ENCODE results near the gene STMN3.
A peak's percentile ranks its signal among the peaks of the same experiment; 100 is the strongest.

STMN3 gene

GRCh38 chr20:63653041-63653973 is at the start of gene STMN3:
STMN3 (minus strand) TSS chr20:63653424; CDS start chr20:63653345, 79 bp downstream.
- Histone ChIP-seq H3K27me3 (ENCODE audit: control insufficient read depth in 5 of 5, insufficient read depth in 4 of 5, low read length in 5 of 5) (peaks cover 10 to 19% (median 16%) of the 10 kb centered on the region in 5 donors), H3K36me3 (ENCODE audit: control insufficient read depth in 5 of 5, insufficient read depth in 5 of 5, low read length in 5 of 5) (no peaks in the 10 kb centered on the region), H3K4me3 (ENCODE audit: low read depth in 1 of 5, low read length in 5 of 5) (peak within 1 kb of the TSS in 4 of 5 donors; percentile 47 to 60 (median 54)), H3K9me3 (ENCODE audit: control insufficient read depth in 5 of 5, low read length in 5 of 5) (no peaks in the 10 kb centered on the region), H3K4me1 (ENCODE audit: control insufficient read depth in 5 of 5, insufficient read depth in 5 of 5, low read length in 5 of 5) (peaks cover 0 to 37% (median 28%) of the 10 kb centered on the region in 5 donors), H3K27ac (ENCODE audit: low read depth, low read length) (no peak within 1 kb of the TSS), H3K9ac (ENCODE audit: low read length in 5 of 5) (peak within 1 kb of the TSS in 1 of 5 donors; percentile 35)

DNA sequence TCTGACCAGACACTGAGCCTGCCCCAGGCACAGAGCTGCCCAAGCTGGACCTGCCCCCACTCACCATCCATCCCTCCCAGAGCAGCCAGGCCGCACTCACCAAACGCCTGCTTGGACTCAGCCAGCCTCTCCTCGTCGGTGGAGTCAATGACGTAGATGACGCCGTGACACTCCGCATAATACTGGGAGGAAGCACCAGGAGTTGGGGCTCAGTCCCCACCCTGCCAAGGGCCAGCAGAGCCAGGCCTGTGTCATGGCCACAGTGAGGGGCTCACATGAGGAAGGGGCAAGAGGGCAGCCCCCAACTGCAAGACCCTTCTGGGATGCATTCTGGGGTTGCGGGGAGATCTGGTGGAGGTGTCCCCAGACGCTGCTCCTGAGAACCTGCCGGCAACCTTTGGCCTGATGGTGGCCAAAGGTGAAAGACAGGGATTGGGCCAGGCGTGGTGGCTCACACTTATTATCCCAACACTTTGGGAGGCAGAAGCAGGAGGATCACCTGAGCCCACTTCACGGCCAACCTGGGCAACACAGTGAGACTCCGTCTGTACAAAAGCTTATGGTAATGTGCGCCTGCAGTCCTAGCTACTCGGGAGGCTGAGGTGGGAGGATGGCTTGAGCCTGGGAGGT is 48.9 kb upstream of the STMN3 start:
- no peaks in the 10 kb centered on the region for H3K9me3 ChIP-seq (ENCODE audit: control insufficient read depth in 5 of 5, low read length in 5 of 5)
- H3K36me3 ChIP-seq (ENCODE audit: control insufficient read depth in 5 of 5, insufficient read depth in 5 of 5, low read length in 5 of 5): peaks cover 0 to 44% (median 32%) of the 10 kb centered on the region in 5 donors
- H3K27ac ChIP-seq (ENCODE audit: low read depth, low read length): no peak overlapping the region
- H3K4me1 ChIP-seq (ENCODE audit: control insufficient read depth in 5 of 5, insufficient read depth in 5 of 5, low read length in 5 of 5): peaks cover 7 to 41% (median 31%) of the 10 kb centered on the region in 5 donors
- peaks cover 0 to 2% (median 0%) of the 10 kb centered on the region in 5 donors for H3K27me3 ChIP-seq (ENCODE audit: control insufficient read depth in 5 of 5, insufficient read depth in 4 of 5, low read length in 5 of 5)
- H3K9ac ChIP-seq (ENCODE audit: low read length in 5 of 5): no peak overlapping the region
- no peak overlapping the region for H3K4me3 ChIP-seq (ENCODE audit: low read depth in 1 of 5, low read length in 5 of 5)

DNA sequence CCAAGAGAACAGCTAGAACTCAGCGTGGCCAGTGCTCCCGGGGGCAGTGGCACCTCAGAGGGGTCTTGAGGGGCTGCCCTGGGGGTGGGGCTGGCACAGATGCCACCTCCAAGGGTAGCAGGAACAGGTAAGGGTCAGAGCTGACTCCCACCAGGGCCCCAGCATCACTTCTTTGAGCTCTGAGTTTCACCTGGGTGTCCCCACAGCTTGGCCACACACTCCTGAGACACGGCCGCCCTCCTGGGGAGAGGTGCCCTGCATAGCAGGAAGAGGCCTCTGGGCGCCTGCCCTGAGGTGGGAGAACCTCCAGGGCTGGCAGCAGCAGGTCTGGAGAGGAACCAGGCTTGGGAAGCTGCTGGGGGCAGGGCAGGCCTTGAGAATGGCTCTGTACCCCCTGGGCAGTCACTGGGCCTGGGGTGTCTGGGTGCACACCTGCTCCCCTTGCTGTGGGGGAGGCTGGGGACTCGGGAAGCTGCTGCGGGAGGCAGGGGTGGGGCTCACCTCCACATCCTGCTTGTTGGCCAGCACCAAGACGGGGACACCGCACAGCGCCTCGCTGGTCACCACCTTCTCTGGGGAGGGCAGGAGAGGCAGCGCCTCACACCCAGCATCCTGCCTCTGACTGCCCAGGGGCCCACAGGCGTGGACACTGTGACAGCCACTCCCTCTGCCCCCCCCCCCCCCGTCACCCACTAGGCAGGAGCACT is 48.3 kb upstream of the STMN3 start:
- Histone ChIP-seq H3K4me3 (ENCODE audit: low read depth in 1 of 5, low read length in 5 of 5) (no peak overlapping the region), H3K36me3 (ENCODE audit: control insufficient read depth in 5 of 5, insufficient read depth in 5 of 5, low read length in 5 of 5) (peaks cover 0 to 49% (median 32%) of the 10 kb centered on the region in 5 donors), H3K27me3 (ENCODE audit: control insufficient read depth in 5 of 5, insufficient read depth in 4 of 5, low read length in 5 of 5) (no peaks in the 10 kb centered on the region), H3K9ac (ENCODE audit: low read length in 5 of 5) (no peak overlapping the region), H3K27ac (ENCODE audit: low read depth, low read length) (no peak overlapping the region), H3K9me3 (ENCODE audit: control insufficient read depth in 5 of 5, low read length in 5 of 5) (no peaks in the 10 kb centered on the region), H3K4me1 (ENCODE audit: control insufficient read depth in 5 of 5, insufficient read depth in 5 of 5, low read length in 5 of 5) (peaks cover 1 to 41% (median 31%) of the 10 kb centered on the region in 5 donors)

DNA sequence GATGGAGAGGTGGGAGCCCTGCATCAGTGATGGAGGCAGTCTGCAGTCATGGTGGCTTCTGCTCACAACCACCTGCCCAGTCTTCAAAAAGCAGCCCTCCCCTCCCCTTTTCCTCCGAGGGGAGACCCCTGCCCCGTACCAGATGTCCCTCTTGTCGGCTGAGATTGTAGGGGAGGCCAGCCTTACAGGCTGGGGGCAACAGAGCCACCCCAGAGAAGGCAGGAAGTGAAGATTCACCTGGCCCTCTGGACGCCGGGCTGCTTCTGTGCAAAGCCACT is 47.8 kb upstream of the STMN3 start:
- peaks cover 0 to 45% (median 27%) of the 10 kb centered on the region in 5 donors for H3K36me3 ChIP-seq (ENCODE audit: control insufficient read depth in 5 of 5, insufficient read depth in 5 of 5, low read length in 5 of 5)
- H3K4me1 ChIP-seq (ENCODE audit: control insufficient read depth in 5 of 5, insufficient read depth in 5 of 5, low read length in 5 of 5): peaks cover 0 to 41% (median 32%) of the 10 kb centered on the region in 5 donors
- no peak overlapping the region for H3K4me3 ChIP-seq (ENCODE audit: low read depth in 1 of 5, low read length in 5 of 5)
- H3K9me3 ChIP-seq (ENCODE audit: control insufficient read depth in 5 of 5, low read length in 5 of 5): no peaks in the 10 kb centered on the region
- H3K27ac ChIP-seq (ENCODE audit: low read depth, low read length): no peak overlapping the region
- H3K9ac ChIP-seq (ENCODE audit: low read length in 5 of 5): no peak overlapping the region
- H3K27me3 ChIP-seq (ENCODE audit: control insufficient read depth in 5 of 5, insufficient read depth in 4 of 5, low read length in 5 of 5): no peaks in the 10 kb centered on the region

DNA sequence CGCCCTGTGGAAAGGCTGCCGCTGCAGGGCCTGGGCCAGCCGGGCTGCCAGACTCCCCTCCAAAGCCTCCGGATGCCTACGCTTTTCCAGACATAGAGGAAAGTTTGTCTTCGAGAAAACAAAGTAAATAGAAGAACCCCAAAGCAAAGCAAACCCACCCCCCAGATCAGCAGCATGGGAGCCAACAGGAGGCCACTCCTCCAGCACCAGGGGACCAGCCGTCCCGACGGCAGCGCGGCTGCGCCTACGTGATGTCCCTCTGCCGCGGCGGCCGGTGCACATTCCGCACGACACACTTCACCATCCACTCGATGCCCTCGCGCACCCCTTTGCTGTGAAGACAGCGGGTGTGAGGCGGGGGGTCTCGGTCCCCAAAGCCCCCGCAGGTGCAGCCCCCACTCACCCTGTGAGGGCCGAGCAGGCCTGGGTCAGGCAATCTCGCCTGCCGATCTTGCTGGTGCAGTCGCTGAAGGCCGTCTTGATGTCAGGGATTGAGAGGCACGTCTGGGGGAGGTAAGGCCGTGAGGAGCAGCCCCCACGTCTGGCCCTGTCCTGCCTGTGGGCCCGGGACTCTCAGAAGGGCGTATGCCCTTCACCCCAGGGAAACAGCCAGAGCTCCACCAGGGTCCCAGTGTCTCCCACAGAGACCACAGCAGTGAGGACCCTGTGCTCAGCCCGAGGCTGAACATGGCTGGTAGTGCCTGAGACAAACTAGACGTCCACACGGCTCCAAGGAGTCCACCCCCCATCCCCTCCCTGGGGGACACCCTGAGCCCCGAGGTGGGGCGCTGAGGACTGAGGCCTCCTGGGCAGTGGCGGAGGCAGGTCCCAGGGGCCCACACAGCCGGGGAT is 47.2 kb upstream of the STMN3 start:
- H3K27me3 ChIP-seq (ENCODE audit: control insufficient read depth in 5 of 5, insufficient read depth in 4 of 5, low read length in 5 of 5): no peaks in the 10 kb centered on the region
- H3K9me3 ChIP-seq (ENCODE audit: control insufficient read depth in 5 of 5, low read length in 5 of 5): no peaks in the 10 kb centered on the region
- H3K4me3 ChIP-seq (ENCODE audit: low read depth in 1 of 5, low read length in 5 of 5): no peak overlapping the region
- H3K4me1 ChIP-seq (ENCODE audit: control insufficient read depth in 5 of 5, insufficient read depth in 5 of 5, low read length in 5 of 5): peaks cover 0 to 46% (median 38%) of the 10 kb centered on the region in 5 donors
- H3K36me3 ChIP-seq (ENCODE audit: control insufficient read depth in 5 of 5, insufficient read depth in 5 of 5, low read length in 5 of 5): peaks cover 0 to 41% (median 21%) of the 10 kb centered on the region in 5 donors
- peak overlapping the region in 1 of 5 donors; percentile 42 for H3K9ac ChIP-seq (ENCODE audit: low read length in 5 of 5)
- H3K27ac ChIP-seq (ENCODE audit: low read depth, low read length): peak overlapping the region; percentile 57

DNA sequence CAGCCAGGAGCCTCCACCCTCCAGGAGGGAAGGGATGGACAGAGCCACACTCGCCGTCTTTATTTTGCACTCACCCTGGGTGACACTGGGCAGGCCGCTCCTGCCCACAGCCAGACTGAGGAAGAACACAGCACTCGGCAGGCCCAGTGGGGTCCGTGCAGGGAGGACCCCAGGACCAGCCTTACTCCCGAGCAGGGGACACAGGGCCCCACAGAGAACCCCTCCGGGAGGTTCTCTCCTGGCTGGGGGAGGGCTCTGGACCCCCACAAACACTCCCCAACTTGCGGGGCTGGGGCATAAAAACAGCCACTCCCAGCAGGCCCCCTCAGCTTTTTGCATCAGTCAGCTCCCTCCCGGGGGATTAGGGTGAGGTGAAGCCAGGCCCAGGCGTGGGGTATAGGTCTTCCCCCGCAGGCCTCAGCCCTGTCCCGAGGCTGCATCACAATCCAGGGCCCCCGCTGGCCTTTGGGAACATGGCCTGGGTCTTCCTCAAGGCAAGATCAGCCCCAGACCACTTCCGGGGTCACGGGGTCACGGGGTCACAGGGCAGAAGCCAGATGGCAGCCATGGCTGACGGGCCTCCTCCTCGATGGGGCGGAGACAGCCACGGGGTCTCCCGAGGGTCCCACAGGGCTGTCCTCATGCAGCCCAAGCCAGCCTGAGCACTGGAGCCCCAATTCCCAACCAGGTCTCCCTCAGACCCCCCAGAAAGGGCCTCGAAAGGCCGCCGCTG is 46.4 kb upstream of the STMN3 start:
- peak overlapping the region; percentile 57 for H3K27ac ChIP-seq (ENCODE audit: low read depth, low read length)
- peaks cover 0 to 51% (median 43%) of the 10 kb centered on the region in 5 donors for H3K4me1 ChIP-seq (ENCODE audit: control insufficient read depth in 5 of 5, insufficient read depth in 5 of 5, low read length in 5 of 5)
- H3K9ac ChIP-seq (ENCODE audit: low read length in 5 of 5): peak overlapping the region in 1 of 5 donors; percentile 68
- peaks cover 0 to 40% (median 13%) of the 10 kb centered on the region in 5 donors for H3K36me3 ChIP-seq (ENCODE audit: control insufficient read depth in 5 of 5, insufficient read depth in 5 of 5, low read length in 5 of 5)
- no peaks in the 10 kb centered on the region for H3K9me3 ChIP-seq (ENCODE audit: control insufficient read depth in 5 of 5, low read length in 5 of 5)
- no peaks in the 10 kb centered on the region for H3K27me3 ChIP-seq (ENCODE audit: control insufficient read depth in 5 of 5, insufficient read depth in 4 of 5, low read length in 5 of 5)
- no peak overlapping the region for H3K4me3 ChIP-seq (ENCODE audit: low read depth in 1 of 5, low read length in 5 of 5)

DNA sequence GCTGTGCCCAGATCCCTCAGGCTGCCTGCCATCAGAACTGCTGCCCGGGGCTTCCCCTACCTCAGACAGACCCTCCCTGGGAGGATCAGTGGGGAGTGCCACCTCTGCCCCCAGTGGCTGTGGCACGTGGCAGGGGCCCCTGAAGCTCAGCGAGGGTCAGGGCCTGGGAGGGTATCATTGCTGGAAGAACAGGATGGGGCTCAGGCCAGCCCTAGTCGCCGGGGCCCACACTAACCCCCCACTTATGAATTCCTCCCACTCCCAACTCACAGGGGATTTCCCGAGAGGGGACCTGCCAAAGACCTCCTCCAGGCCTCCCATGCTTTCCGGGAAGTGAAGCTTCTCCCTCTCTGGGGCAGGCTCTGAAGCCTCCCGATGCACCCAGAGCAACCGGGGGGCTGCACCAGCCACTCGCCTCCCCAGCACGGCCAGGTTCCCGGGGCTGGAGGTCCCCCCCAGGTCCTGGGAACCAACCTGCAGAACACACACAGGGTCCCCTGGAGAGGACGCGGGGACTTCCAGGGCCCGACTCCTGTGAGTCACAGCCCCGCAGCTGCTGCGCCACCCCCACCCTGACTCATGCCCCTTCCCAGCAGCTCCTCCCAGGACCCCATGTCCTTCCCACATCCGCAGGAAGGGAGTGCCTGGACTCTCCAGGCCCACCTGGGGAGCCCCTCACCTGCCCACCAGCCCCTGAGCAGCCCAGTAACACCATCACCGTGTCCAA is 45.7 kb upstream of the STMN3 start:
- H3K27ac ChIP-seq (ENCODE audit: low read depth, low read length): peak overlapping the region; percentile 62
- no peak overlapping the region for H3K4me3 ChIP-seq (ENCODE audit: low read depth in 1 of 5, low read length in 5 of 5)
- H3K27me3 ChIP-seq (ENCODE audit: control insufficient read depth in 5 of 5, insufficient read depth in 4 of 5, low read length in 5 of 5): no peaks in the 10 kb centered on the region
- H3K9me3 ChIP-seq (ENCODE audit: control insufficient read depth in 5 of 5, low read length in 5 of 5): no peaks in the 10 kb centered on the region
- peak overlapping the region in 2 of 5 donors; percentile 34 to 68 for H3K9ac ChIP-seq (ENCODE audit: low read length in 5 of 5)
- H3K36me3 ChIP-seq (ENCODE audit: control insufficient read depth in 5 of 5, insufficient read depth in 5 of 5, low read length in 5 of 5): peaks cover 0 to 40% (median 9%) of the 10 kb centered on the region in 5 donors
- peaks cover 0 to 51% (median 43%) of the 10 kb centered on the region in 5 donors for H3K4me1 ChIP-seq (ENCODE audit: control insufficient read depth in 5 of 5, insufficient read depth in 5 of 5, low read length in 5 of 5)

GRCh38 chr20:63697868-63698545 is 44.8 kb upstream of the STMN3 start:
- Histone ChIP-seq H3K4me3 (ENCODE audit: low read depth in 1 of 5, low read length in 5 of 5) (no peak overlapping the region), H3K27me3 (ENCODE audit: control insufficient read depth in 5 of 5, insufficient read depth in 4 of 5, low read length in 5 of 5) (no peaks in the 10 kb centered on the region), H3K9me3 (ENCODE audit: control insufficient read depth in 5 of 5, low read length in 5 of 5) (no peaks in the 10 kb centered on the region), H3K9ac (ENCODE audit: low read length in 5 of 5) (peak overlapping the region in 1 of 5 donors; percentile 34), H3K36me3 (ENCODE audit: control insufficient read depth in 5 of 5, insufficient read depth in 5 of 5, low read length in 5 of 5) (peaks cover 0 to 37% (median 8%) of the 10 kb centered on the region in 5 donors), H3K4me1 (ENCODE audit: control insufficient read depth in 5 of 5, insufficient read depth in 5 of 5, low read length in 5 of 5) (peaks cover 0 to 51% (median 43%) of the 10 kb centered on the region in 5 donors), H3K27ac (ENCODE audit: low read depth, low read length) (peak overlapping the region; percentile 62)

All from subcutaneous abdominal adipose tissue (tissue), 5 donors.